Astrocyte (in vitro differentiated cells and primary cell): ENCODE measurements around the gene AKAP8L. TPM values are rescaled to one million over a fixed set of nuclear protein-coding genes. Genes with fewer than 3 reads are reported as not detected.

Experiments used
- DNase-seq: peaks from one replicate; pipeline ENCODE4 v3.0.0-alpha.2; 2010; ENCODE audit warnings: low read depth
- FAIRE-seq: peaks from 2 replicates; lab custom pipeline; 2011; peaks lifted over from hg19 to GRCh38; lab: Jason Lieb, UNC
- H2AFZ ChIP-seq: 2 replicates; pipeline ENCODE4 v1.6.0; 2012; ENCODE audit warnings: low read depth, low read length, inconsistent platforms
- H3K27ac ChIP-seq: 2 replicates; pipeline ENCODE4 v1.5.1; 2011; ENCODE audit warnings: low read depth, low read length, inconsistent platforms
- H3K27me3 ChIP-seq: 2 replicates; pipeline ENCODE4 v1.6.0; 2011; ENCODE audit warnings: low read length, inconsistent platforms; ENCODE audit not compliant: insufficient read depth
- H3K36me3 ChIP-seq: 2 replicates; pipeline ENCODE4 v1.5.1; 2011; ENCODE audit warnings: low read length, inconsistent platforms; ENCODE audit not compliant: insufficient read depth
- H3K4me1 ChIP-seq: 2 replicates; pipeline ENCODE4 v1.5.1; 2011; ENCODE audit warnings: low read length, inconsistent platforms; ENCODE audit not compliant: insufficient read depth
- H3K4me2 ChIP-seq: 2 replicates; pipeline ENCODE4 v1.6.0; 2012; ENCODE audit warnings: low read length, inconsistent platforms
- H3K4me3 ChIP-seq: 2 replicates; pipeline ENCODE4 v1.5.1; 2011; ENCODE audit warnings: low read depth, mild to moderate bottlenecking, low read length, inconsistent platforms; ENCODE audit not compliant: insufficient read depth
- H3K79me2 ChIP-seq: 2 replicates; pipeline ENCODE4 v1.6.0; 2012; ENCODE audit warnings: mild to moderate bottlenecking, low read length, inconsistent platforms; ENCODE audit not compliant: insufficient read depth
- H3K9ac ChIP-seq: 2 replicates; pipeline ENCODE4 v1.6.0; 2012; ENCODE audit warnings: mild to moderate bottlenecking, low read length, inconsistent platforms
- H3K9me3 ChIP-seq: 2 replicates; pipeline ENCODE4 v1.5.1; 2012; ENCODE audit warnings: low read depth, mild to moderate bottlenecking, low read length, inconsistent platforms; ENCODE audit not compliant: insufficient read depth
- H4K20me1 ChIP-seq: 2 replicates; pipeline ENCODE4 v1.6.0; 2012; ENCODE audit warnings: low read length, inconsistent platforms; ENCODE audit not compliant: insufficient read depth
- H3K27ac Mint-ChIP-seq: one replicate; pipeline ENCODE4 v1.8.0; 2021; ENCODE audit warnings: mild to moderate bottlenecking, mixed read lengths; ENCODE audit not compliant: unreplicated experiment
- H3K27me3 Mint-ChIP-seq: one replicate; pipeline ENCODE4 v1.8.0; 2021; ENCODE audit warnings: low read depth, mixed read lengths; ENCODE audit not compliant: unreplicated experiment
- H3K36me3 Mint-ChIP-seq: one replicate; pipeline ENCODE4 v1.8.0; 2021; ENCODE audit warnings: low read depth, mixed read lengths; ENCODE audit not compliant: unreplicated experiment
- H3K4me1 Mint-ChIP-seq: one replicate; pipeline ENCODE4 v1.8.0; 2021; ENCODE audit warnings: low read depth, mixed read lengths; ENCODE audit not compliant: unreplicated experiment
- H3K4me3 Mint-ChIP-seq: one replicate; pipeline ENCODE4 v1.8.0; 2021; ENCODE audit warnings: mild to moderate bottlenecking, moderate library complexity, mixed read lengths; ENCODE audit not compliant: unreplicated experiment
- H3K9me3 Mint-ChIP-seq: one replicate; pipeline ENCODE4 v1.8.0; 2021; ENCODE audit warnings: mild to moderate bottlenecking, mixed read lengths; ENCODE audit not compliant: unreplicated experiment
- CTCF ChIP-seq: IDR thresholded peaks from 2 replicates; pipeline ENCODE4 v1.5.1; 2011; ENCODE audit warnings: low read depth, mild to moderate bottlenecking, inconsistent platforms, low read length, moderate library complexity; ENCODE audit not compliant: insufficient read depth
- EZH2 ChIP-seq: IDR thresholded peaks from 2 replicates; pipeline ENCODE4 v1.6.1; 2012; ENCODE audit warnings: mild to moderate bottlenecking, low read length, inconsistent platforms; ENCODE audit not compliant: insufficient read depth
- total RNA-seq: library from RNA; stranded (reverse); gene quantifications from 2 replicates; pipeline ENCODE4 v1.2.1, GENCODE V29; 2021

Gene AKAP8L
- total RNA-seq, 1 donor from 2014 or later, result 101 TPM

- Mint-ChIP-seq H3K27ac (peak overlapping the region; percentile 1), H3K9me3 (no peaks in the 10 kb centered on the region), H3K4me1 (no peaks in the 10 kb centered on the region), H3K4me3 (peak overlapping the region; percentile 84), H3K36me3 (peaks cover 16% of the 10 kb centered on the region), H3K27me3 (peaks cover 6% of the 10 kb centered on the region)
- no peaks in the 10 kb centered on the region for H4K20me1 ChIP-seq
- DNase-seq, result no peak
- no peak overlapping the region for H2AFZ ChIP-seq
- no peaks in the 10 kb centered on the region for H3K27me3 ChIP-seq
- peaks cover 6% of the 10 kb centered on the region for H3K4me1 ChIP-seq
- peak overlapping the region; percentile 84 for H3K4me2 ChIP-seq
- H3K36me3 ChIP-seq, result no peaks in the 10 kb centered on the region
- TF ChIP-seq EZH2 (no peak), CTCF (no peak)
- no peak overlapping the region for H3K4me3 ChIP-seq
- FAIRE-seq, result no peak
- H3K79me2 ChIP-seq, result no peaks in the 10 kb centered on the region
- H3K9ac ChIP-seq, result no peak overlapping the region
- H3K27ac ChIP-seq, result no peak overlapping the region
- no peaks in the 10 kb centered on the region for H3K9me3 ChIP-seq
These were observed 29.4 kb upstream of the AKAP8L start for GRCh38 chr19:15448044-15448777.

- Histone ChIP-seq H3K27me3 (no peaks in the 10 kb centered on the region), H3K9ac (no peak overlapping the region), H4K20me1 (no peaks in the 10 kb centered on the region), H3K9me3 (no peaks in the 10 kb centered on the region), H3K27ac (no peak overlapping the region), H3K4me3 (no peak overlapping the region), H3K79me2 (no peaks in the 10 kb centered on the region), H3K36me3 (no peaks in the 10 kb centered on the region), H3K4me1 (no peaks in the 10 kb centered on the region), H3K4me2 (no peak overlapping the region), H2AFZ (no peak overlapping the region)
- Mint-ChIP-seq H3K9me3 (no peaks in the 10 kb centered on the region), H3K36me3 (peaks cover 16% of the 10 kb centered on the region), H3K4me1 (no peaks in the 10 kb centered on the region), H3K27ac (no peak overlapping the region), H3K27me3 (peaks cover 4% of the 10 kb centered on the region), H3K4me3 (no peak overlapping the region)
- DNase-seq (no peak), FAIRE-seq (no peak)
- TF ChIP-seq CTCF, result no peak
- no peak for TF ChIP-seq EZH2
These were observed 28.3 kb upstream of the AKAP8L start for GRCh38 chr19:15447057-15447456.

- no peaks in the 10 kb centered on the region for H3K4me1 ChIP-seq
- FAIRE-seq (no peak), DNase-seq (no peak)
- H3K27ac ChIP-seq, result no peak overlapping the region
- H3K4me2 ChIP-seq, result no peak overlapping the region
- Mint-ChIP-seq H3K4me3 (no peak overlapping the region), H3K9me3 (no peaks in the 10 kb centered on the region), H3K4me1 (no peaks in the 10 kb centered on the region), H3K27ac (no peak overlapping the region), H3K36me3 (peaks cover 16% of the 10 kb centered on the region), H3K27me3 (no peaks in the 10 kb centered on the region)
- no peaks in the 10 kb centered on the region for H3K79me2 ChIP-seq
- no peak overlapping the region for H2AFZ ChIP-seq
- H3K4me3 ChIP-seq, result no peak overlapping the region
- no peaks in the 10 kb centered on the region for H3K9me3 ChIP-seq
- no peaks in the 10 kb centered on the region for H3K27me3 ChIP-seq
- H4K20me1 ChIP-seq, result no peaks in the 10 kb centered on the region
- no peak overlapping the region for H3K9ac ChIP-seq
- no peaks in the 10 kb centered on the region for H3K36me3 ChIP-seq
- no peak for TF ChIP-seq EZH2
- no peak for TF ChIP-seq CTCF
These were observed 27.1 kb upstream of the AKAP8L start for GRCh38 chr19:15445807-15446376.
